Fibroblast of lung (primary cell): ENCODE data around the gene AGAP1.

Experiments
- EZH2 ChIP-seq: IDR thresholded peaks from 2 replicates; pipeline ENCODE4 v1.5.1; 2012; ENCODE audit warnings: low read length, control low read depth, mild to moderate bottlenecking; ENCODE audit errors: missing control alignments
- TF ChIP-seq, protein P1 (sequence below), 2 donors: IDR thresholded peaks in 1 of 2; conservative IDR thresholded peaks in 1 of 2; 1 replicate in 1 of 2; 2 replicates in 1 of 2; pipeline ENCODE4 v1.5.1; 2011 to 2012; ENCODE audit warnings: low read length in 2 of 2, control low read depth in 1 of 2, inconsistent platforms in 1 of 2, low read depth in 1 of 2, mild to moderate bottlenecking in 1 of 2

- TF ChIP-seq, protein P1, sequence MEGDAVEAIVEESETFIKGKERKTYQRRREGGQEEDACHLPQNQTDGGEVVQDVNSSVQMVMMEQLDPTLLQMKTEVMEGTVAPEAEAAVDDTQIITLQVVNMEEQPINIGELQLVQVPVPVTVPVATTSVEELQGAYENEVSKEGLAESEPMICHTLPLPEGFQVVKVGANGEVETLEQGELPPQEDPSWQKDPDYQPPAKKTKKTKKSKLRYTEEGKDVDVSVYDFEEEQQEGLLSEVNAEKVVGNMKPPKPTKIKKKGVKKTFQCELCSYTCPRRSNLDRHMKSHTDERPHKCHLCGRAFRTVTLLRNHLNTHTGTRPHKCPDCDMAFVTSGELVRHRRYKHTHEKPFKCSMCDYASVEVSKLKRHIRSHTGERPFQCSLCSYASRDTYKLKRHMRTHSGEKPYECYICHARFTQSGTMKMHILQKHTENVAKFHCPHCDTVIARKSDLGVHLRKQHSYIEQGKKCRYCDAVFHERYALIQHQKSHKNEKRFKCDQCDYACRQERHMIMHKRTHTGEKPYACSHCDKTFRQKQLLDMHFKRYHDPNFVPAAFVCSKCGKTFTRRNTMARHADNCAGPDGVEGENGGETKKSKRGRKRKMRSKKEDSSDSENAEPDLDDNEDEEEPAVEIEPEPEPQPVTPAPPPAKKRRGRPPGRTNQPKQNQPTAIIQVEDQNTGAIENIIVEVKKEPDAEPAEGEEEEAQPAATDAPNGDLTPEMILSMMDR (conservative IDR thresholded peaks at IDR 0.05 in 1 of 2, IDR thresholded peaks at IDR 0.05 in 1 of 2; ENCODE audit: low read depth in 1 of 2, low read length in 2 of 2) = no peak
- TF ChIP-seq EZH2 = no peak
These were observed 518.3 kb downstream of the AGAP1 start for GRCh38 chr2:236012155-236012554.
